Right renal pelvis (tissue), 4 donors: ENCODE results near the gene TNFAIP1. TPM values are rescaled to one million over a fixed set of nuclear protein-coding genes. Genes with fewer than 3 reads are reported as not detected.
"Not testable (repeated sequence)": the region's sequence is repeated elsewhere in the genome, so short reads cannot be mapped to it uniquely, and the experiment has no call there.

Source experiments
- DNase-seq, 4 donors: peaks; one replicate each; pipeline ENCODE4 v3.0.0-alpha.2; 2013; ENCODE audit warnings: low read depth in 4 of 4, low spot score in 3 of 4, missing footprints in 1 of 4
- polyA plus RNA-seq, 4 donors: library from polyadenylated mRNA; unstranded; fragments of 120-200 nt; gene quantifications; one replicate each; pipeline ENCODE4 v1.2.1, GENCODE V29; 2013; ENCODE audit not compliant: insufficient read length in 4 of 4

TNFAIP1 gene
- polyA plus RNA-seq, result 10 to 100 TPM; 43.8 to 47.4 (median 45.3) TPM

GRCh38 chr17:28335201-28335958 is at the start of gene TNFAIP1, which contains the start of gene IFT20:
Gene TNFAIP1 (plus strand): TSS chr17:28335761. CDS start chr17:28339522, 3,761 bp downstream.
Gene IFT20 (minus strand): TSS chr17:28335472. CDS start chr17:28331985, 3,487 bp downstream.
- DNase-seq, result peak; percentile 96 to 99 (median 99)

GRCh38 chr17:28285965-28286364 is 49.6 kb upstream of the TNFAIP1 start:
- no peak for DNase-seq

GRCh38 chr17:28290703-28291102 is 44.9 kb upstream of the TNFAIP1 start:
- DNase-seq, result no peak

GRCh38 chr17:28291780-28292330 is 43.7 kb upstream of the TNFAIP1 start:
- DNase-seq, result no peak

GRCh38 chr17:28292878-28293277 is 42.7 kb upstream of the TNFAIP1 start:
- DNase-seq, result not testable (repeated sequence)

GRCh38 chr17:28293994-28294393 is 41.6 kb upstream of the TNFAIP1 start:
- DNase-seq, result no peak

- no peak for DNase-seq
Observed at GRCh38 chr17:28295677-28296578, 39.6 kb upstream of the TNFAIP1 start.

- DNase-seq, result no peak
Observed at GRCh38 chr17:28298449-28298848, 37.1 kb upstream of the TNFAIP1 start.

GRCh38 chr17:28306954-28307401 is 28.6 kb upstream of the TNFAIP1 start:
- DNase-seq, result no peak

GRCh38 chr17:28313841-28314240 is 21.7 kb upstream of the TNFAIP1 start:
- DNase-seq, result no peak

GRCh38 chr17:28315846-28316705 is 19.5 kb upstream of the TNFAIP1 start:
- no peak for DNase-seq

GRCh38 chr17:28317099-28317965 is 18.2 kb upstream of the TNFAIP1 start:
- DNase-seq, result no peak

- DNase-seq, result no peak
Observed at GRCh38 chr17:28317966-28318758, 17.4 kb upstream of the TNFAIP1 start.

- peak; percentile 86 to 91 (median 90) for DNase-seq
Observed at GRCh38 chr17:28318759-28319597, 16.6 kb upstream of the TNFAIP1 start, which contains the start of gene TMEM97. Gene TMEM97 (plus strand): TSS chr17:28319200. CDS start chr17:28319240, 40 bp downstream.

GRCh38 chr17:28319598-28319935 is 16.0 kb upstream of the TNFAIP1 start:
- DNase-seq, result peak in 1 of 4 donors; percentile 28

GRCh38 chr17:28320215-28321061 is 15.1 kb upstream of the TNFAIP1 start:
- DNase-seq, result no peak
